Prostate gland (tissue), 2 donors: Measurements from ENCODE around the gene LDAH. TPM values are rescaled to one million over a fixed set of nuclear protein-coding genes. Genes with fewer than 3 reads are reported as not detected.
A peak's percentile ranks its signal among the peaks of the same experiment; 100 is the strongest.

Experiments
- DNase-seq: peaks from one replicate; pipeline ENCODE4 v3.0.0-alpha.2; 2019; ENCODE audit warnings: low spot score
- H3K27ac ChIP-seq, 2 donors: fragments of 200-600 bp; sonication (generic); 2 replicates each; pipeline ENCODE4 v1.5.1; 2017 to 2019
- H3K27me3 ChIP-seq: fragments of 200-600 bp; sonication (generic); replicated peaks from 2 replicates; pipeline ENCODE4 v1.5.1; 2019; ENCODE audit not compliant: insufficient read depth
- H3K36me3 ChIP-seq, 2 donors: fragments of 200-600 bp; sonication (generic); 1 replicate in 1 of 2; 2 replicates in 1 of 2; pipeline versions ENCODE4 v1.5.1 to v1.8.1; 2017 to 2019
- H3K4me1 ChIP-seq: fragments of 200-600 bp; sonication (generic); replicated peaks from 2 replicates; pipeline ENCODE4 v1.5.1; 2019
- H3K4me3 ChIP-seq, 2 donors: fragments of 200-600 bp; sonication (generic); 2 replicates each; pipeline ENCODE4 v1.5.1; 2017 to 2019
- H3K9me3 ChIP-seq: fragments of 200-600 bp; sonication (generic); 2 replicates; pipeline ENCODE4 v1.5.1; 2017
- CTCF ChIP-seq, 4 experiments: fragments of 200-600 bp in 2 of 4; fragments of 450-650 bp in 2 of 4; sonication (generic) in 2 of 4; IDR thresholded peaks; 1 replicate in 3 of 4; 2 replicates in 1 of 4; pipeline ENCODE4 v1.5.1; 2016 to 2019; ENCODE audit warnings: antibody characterized with exemption in 4 of 4, mild to moderate bottlenecking in 2 of 4, moderate library complexity in 2 of 4
- POLR2A ChIP-seq: fragments of 450-650 bp; IDR thresholded peaks from one replicate; pipeline ENCODE4 v1.6.1; 2016; ENCODE audit warnings: antibody characterized with exemption, mild to moderate bottlenecking
- POLR2AphosphoS5 ChIP-seq: sonication (generic); formaldehyde crosslinking; IDR thresholded peaks from one replicate; pipeline ENCODE4 v1.6.1; 2017; ENCODE audit warnings: antibody characterized with exemption
- WGBS: methylation state at CpG from one replicate; pipeline ENCODE4 v1.1.5; 2018; 5-methylcytosine and 5-hydroxymethylcytosine counted together
- intact Hi-C: fragments of 100-400 bp; cut with DNase I; formaldehyde crosslinking; loops from one replicate; pipeline ENCODE4 v1.14.2; 2022
- total RNA-seq, 2 donors: library from RNA; depleted of rRNA; stranded (reverse); fragments of >200 nt; gene quantifications; one replicate each; pipeline ENCODE4 v1.1.0, GENCODE V29; 2016

LDAH gene
- total RNA-seq, 2 donors from 2014 or later: 6.6 to 17.3 TPM

- H3K9me3 ChIP-seq: no peaks in the 10 kb centered on the region
- H3K27me3 ChIP-seq: no peaks in the 10 kb centered on the region
- no peak overlapping the region for H3K4me3 ChIP-seq
- H3K27ac ChIP-seq: peak overlapping the region in 1 of 2 donors; percentile 66
- 78% methylated on average over 7 of the region's 7 CpGs for WGBS
- peaks cover 8% of the 10 kb centered on the region for H3K4me1 ChIP-seq
- no peak for DNase-seq
- no peak for TF ChIP-seq POLR2AphosphoS5
- no peak for TF ChIP-seq CTCF (IDR thresholded peaks at IDR 0.05)
- TF ChIP-seq POLR2A: no peak
- H3K36me3 ChIP-seq: no peaks in the 10 kb centered on the region
- intact Hi-C loops: loop anchor here (10.0 kb wide), 1 partner anchor 418 kb away; the partner anchor contains the start of gene SDC1
These were observed 179.8 kb downstream of the LDAH start for GRCh38 chr2:20643060-20643459.

- intact Hi-C loops: loop anchor here (10.0 kb wide), 1 partner anchor 418 kb away; the partner anchor contains the start of gene SDC1
- H3K27ac ChIP-seq: peak overlapping the region; percentile 66 to 90
- no peaks in the 10 kb centered on the region for H3K27me3 ChIP-seq
- no peaks in the 10 kb centered on the region for H3K36me3 ChIP-seq
- H3K4me3 ChIP-seq: no peak overlapping the region
- peaks cover 11% of the 10 kb centered on the region for H3K4me1 ChIP-seq
- 25% methylated on average over 21 of the region's 26 CpGs for WGBS
- no peaks in the 10 kb centered on the region for H3K9me3 ChIP-seq
- peak; percentile 82 to 97 (median 96) for TF ChIP-seq CTCF (IDR thresholded peaks at IDR 0.05)
- no peak for TF ChIP-seq POLR2A
- peak; percentile 56 for TF ChIP-seq POLR2AphosphoS5
- DNase-seq: peak; percentile 76
These were observed 180.6 kb downstream of the LDAH start for GRCh38 chr2:20642055-20642971.

- DNase-seq: no peak
- H3K9me3 ChIP-seq: no peaks in the 10 kb centered on the region
- TF ChIP-seq POLR2AphosphoS5 (peak; percentile 37), CTCF (IDR thresholded peaks at IDR 0.05) (no peak), POLR2A (no peak)
- peak overlapping the region; percentile 66 to 90 for H3K27ac ChIP-seq
- H3K4me1 ChIP-seq: peaks cover 16% of the 10 kb centered on the region
- no peak overlapping the region for H3K4me3 ChIP-seq
- WGBS: 77% methylated on average over 23 of the region's 23 CpGs
- intact Hi-C loops: loop anchor here (10.0 kb wide), 1 partner anchor 417 kb away; the partner anchor contains the start of gene SDC1
- H3K36me3 ChIP-seq: no peaks in the 10 kb centered on the region
- no peaks in the 10 kb centered on the region for H3K27me3 ChIP-seq
These were observed 181.5 kb downstream of the LDAH start for GRCh38 chr2:20641123-20641985.

- H3K36me3 ChIP-seq: no peaks in the 10 kb centered on the region
- no peaks in the 10 kb centered on the region for H3K27me3 ChIP-seq
- no peak for DNase-seq
- no peaks in the 10 kb centered on the region for H3K9me3 ChIP-seq
- WGBS: 76% methylated on average over 10 of the region's 14 CpGs
- peaks cover 16% of the 10 kb centered on the region for H3K4me1 ChIP-seq
- H3K4me3 ChIP-seq: no peak overlapping the region
- intact Hi-C loops: loop anchor here (10.0 kb wide), 1 partner anchor 416 kb away; the partner anchor contains the start of gene SDC1
- no peak for TF ChIP-seq POLR2AphosphoS5
- TF ChIP-seq POLR2A: no peak
- no peak for TF ChIP-seq CTCF (IDR thresholded peaks at IDR 0.05)
- peak overlapping the region; percentile 66 to 90 for H3K27ac ChIP-seq
These were observed 182.3 kb downstream of the LDAH start for GRCh38 chr2:20640411-20641122.
